Esophagus muscularis mucosa (tissue), 4 donors: Measurements from ENCODE around the gene SLBP. TPM values are rescaled to one million over a fixed set of nuclear protein-coding genes. Genes with fewer than 3 reads are reported as not detected.

Experiments used
- DNase-seq: peaks from one replicate; pipeline ENCODE4 v3.0.0-alpha.2; 2017; ENCODE audit errors: extremely low spot score
- H3K27ac ChIP-seq, 4 donors: fragments of 200-600 bp; sonication (generic); replicated peaks in 1 of 4; 1 replicate in 3 of 4; 2 replicates in 1 of 4; pipeline ENCODE4 v1.5.1; 2016 to 2019; ENCODE audit warnings: mild to moderate bottlenecking in 1 of 4
- H3K27me3 ChIP-seq, 4 donors: fragments of 200-600 bp; sonication (generic); one replicate each; pipeline versions ENCODE4 v1.5.1 to v1.6.0; 2016 to 2019
- H3K36me3 ChIP-seq, 4 donors: fragments of 200-600 bp; sonication (generic); one replicate each; pipeline ENCODE4 v1.5.1; 2016 to 2019
- H3K4me1 ChIP-seq, 4 donors: fragments of 200-600 bp; sonication (generic); one replicate each; pipeline ENCODE4 v1.5.1; 2016 to 2019
- H3K4me3 ChIP-seq, 4 donors: fragments of 200-600 bp; sonication (generic); 1 replicate in 2 of 4; 2 replicates in 2 of 4; pipeline ENCODE4 v1.5.1; 2016 to 2019; ENCODE audit warnings: mild to moderate bottlenecking in 4 of 4, moderate library complexity in 1 of 4
- H3K9me3 ChIP-seq, 4 donors: fragments of 200-600 bp; sonication (generic); 1 replicate in 3 of 4; 2 replicates in 1 of 4; pipeline ENCODE4 v1.5.1; 2016 to 2019
- CTCF ChIP-seq, 3 experiments: fragments of 200-600 bp in 2 of 3; fragments of 450-650 bp in 1 of 3; sonication (generic) in 2 of 3; IDR thresholded peaks; one replicate each; pipeline ENCODE4 v1.5.1; 2017 to 2019; ENCODE audit warnings: antibody characterized with exemption in 3 of 3, mild to moderate bottlenecking in 2 of 3, moderate library complexity in 1 of 3
- EP300 ChIP-seq: sonication (generic); formaldehyde crosslinking; IDR thresholded peaks from one replicate; pipeline ENCODE4 v1.6.1; 2017; ENCODE audit warnings: antibody characterized with exemption
- POLR2A ChIP-seq: fragments of 450-650 bp; IDR thresholded peaks from one replicate; pipeline ENCODE4 v1.6.1; 2017; ENCODE audit warnings: antibody characterized with exemption, moderate library complexity, mild to moderate bottlenecking, low read depth
- POLR2AphosphoS5 ChIP-seq, 2 donors: sonication (generic); formaldehyde crosslinking; IDR thresholded peaks; one replicate each; pipeline ENCODE4 v1.6.1; 2017; ENCODE audit warnings: antibody characterized with exemption in 2 of 2
- WGBS: methylation state at CpG from one replicate; pipeline ENCODE4 v1.1.5; 2018; 5-methylcytosine and 5-hydroxymethylcytosine counted together
- intact Hi-C: fragments of 100-400 bp; cut with DNase I; formaldehyde crosslinking; loops from one replicate; pipeline ENCODE4 v1.15.1; 2023
- total RNA-seq, 4 donors: library from RNA; depleted of rRNA; stranded (reverse); fragments of >200 nt; gene quantifications; one replicate each; pipeline versions ENCODE4 v1.1.0 to v1.2.1, GENCODE V29; 2016

Gene SLBP
- total RNA-seq, 4 donors from 2014 or later, result 41.5 to 56.1 (median 45.5) TPM

GRCh38 chr4:1686440-1687036 is 25.6 kb downstream of the SLBP start:
- Histone ChIP-seq H3K4me3 (no peak overlapping the region), H3K4me1 (peaks cover 2 to 24% (median 22%) of the 10 kb centered on the region in 4 donors), H3K27me3 (no peaks in the 10 kb centered on the region), H3K9me3 (no peaks in the 10 kb centered on the region), H3K36me3 (peaks cover 5 to 16% (median 14%) of the 10 kb centered on the region in 4 donors), H3K27ac (no peak overlapping the region)
- 48% methylated on average over 4 of the region's 7 CpGs for WGBS
- TF ChIP-seq POLR2AphosphoS5 (IDR thresholded peaks at IDR 0.05) (no peak), POLR2A (no peak), CTCF (IDR thresholded peaks at IDR 0.05) (no peak), EP300 (no peak)
- intact Hi-C loops, result loop anchor here (10.0 kb wide), 1 partner anchor 102 kb away; no protein-coding TSS in a partner anchor
- no peak for DNase-seq

- Histone ChIP-seq H3K9me3 (no peaks in the 10 kb centered on the region), H3K27me3 (no peaks in the 10 kb centered on the region), H3K4me3 (no peak overlapping the region), H3K27ac (peak overlapping the region; percentile 74 to 94 (median 80)), H3K4me1 (peaks cover 2 to 24% (median 22%) of the 10 kb centered on the region in 4 donors), H3K36me3 (peaks cover 0 to 6% (median 3%) of the 10 kb centered on the region in 4 donors)
- intact Hi-C loops, result loop anchor here (10.0 kb wide), 1 partner anchor 101 kb away; no protein-coding TSS in a partner anchor
- TF ChIP-seq EP300, result no peak
- TF ChIP-seq CTCF (IDR thresholded peaks at IDR 0.05), result no peak
- no peak for TF ChIP-seq POLR2A
- TF ChIP-seq POLR2AphosphoS5 (IDR thresholded peaks at IDR 0.05), result no peak
- WGBS, result 83% methylated on average over 15 of the region's 23 CpGs
- DNase-seq, result no peak
Observed at GRCh38 chr4:1685235-1686150, 26.6 kb downstream of the SLBP start.

- H3K27me3 ChIP-seq, result no peaks in the 10 kb centered on the region
- H3K27ac ChIP-seq, result peak overlapping the region; percentile 74 to 94 (median 80)
- no peak for DNase-seq
- peak overlapping the region; percentile 65 to 91 (median 76) for H3K4me3 ChIP-seq
- peaks cover 2 to 24% (median 22%) of the 10 kb centered on the region in 4 donors for H3K4me1 ChIP-seq
- TF ChIP-seq POLR2AphosphoS5 (IDR thresholded peaks at IDR 0.05), result no peak
- TF ChIP-seq CTCF (IDR thresholded peaks at IDR 0.05), result no peak
- no peak for TF ChIP-seq EP300
- 80% methylated on average over 2 of the region's 66 CpGs for WGBS
- intact Hi-C loops, result loop anchor here (10.0 kb wide), 1 partner anchor 100 kb away; no protein-coding TSS in a partner anchor
- H3K9me3 ChIP-seq, result no peaks in the 10 kb centered on the region
- H3K36me3 ChIP-seq, result no peaks in the 10 kb centered on the region
Observed at GRCh38 chr4:1684506-1685234, 27.4 kb downstream of the SLBP start.

GRCh38 chr4:1683736-1684505 is 28.2 kb downstream of the SLBP start, which contains the start of gene FAM53A:
Gene FAM53A (minus strand): TSS chr4:1684313. CDS start chr4:1668741, 15,572 bp downstream.
- peak; percentile 94 for DNase-seq
- H3K27me3 ChIP-seq, result no peaks in the 10 kb centered on the region
- H3K36me3 ChIP-seq, result no peaks in the 10 kb centered on the region
- peak within 1 kb of the TSS; percentile 65 to 91 (median 76) for H3K4me3 ChIP-seq
- peak within 1 kb of the TSS; percentile 86 to 99 (median 96) for H3K27ac ChIP-seq
- H3K4me1 ChIP-seq, result peaks cover 2 to 24% (median 22%) of the 10 kb centered on the region in 4 donors
- intact Hi-C loops, result loop anchor here (10.0 kb wide), 1 partner anchor 99 kb away; no protein-coding TSS in a partner anchor
- WGBS, result 0% methylated on average over 12 of the region's 118 CpGs
- H3K9me3 ChIP-seq, result no peaks in the 10 kb centered on the region
- TF ChIP-seq POLR2A (no peak), CTCF (IDR thresholded peaks at IDR 0.05) (peak in 1 of 3 experiments; percentile 10), POLR2AphosphoS5 (IDR thresholded peaks at IDR 0.05) (peak; percentile 3 to 64)
